IPS DF 4.7 (cell line): Measurements from ENCODE around the gene IQCF2.
"Not testable (repeated sequence)": the region's sequence is repeated elsewhere in the genome, so short reads cannot be mapped to it uniquely, and the experiment has no call there.

Experiments used
- DNase-seq: peaks from one replicate; pipeline ENCODE4 v3.0.0-alpha.2; 2013; ENCODE audit warnings: low spot score; ENCODE audit errors: extremely low read depth

Gene IQCF2

GRCh38 chr3:51860703-51861665, at the start of gene IQCF2:
Gene IQCF2 (plus strand): TSS chr3:51861615. CDS start chr3:51861667, 52 bp downstream.
- no peak for DNase-seq

GRCh38 chr3:51813539-51813938, 47.9 kb upstream of the IQCF2 start:
- DNase-seq, result no peak

DNA sequence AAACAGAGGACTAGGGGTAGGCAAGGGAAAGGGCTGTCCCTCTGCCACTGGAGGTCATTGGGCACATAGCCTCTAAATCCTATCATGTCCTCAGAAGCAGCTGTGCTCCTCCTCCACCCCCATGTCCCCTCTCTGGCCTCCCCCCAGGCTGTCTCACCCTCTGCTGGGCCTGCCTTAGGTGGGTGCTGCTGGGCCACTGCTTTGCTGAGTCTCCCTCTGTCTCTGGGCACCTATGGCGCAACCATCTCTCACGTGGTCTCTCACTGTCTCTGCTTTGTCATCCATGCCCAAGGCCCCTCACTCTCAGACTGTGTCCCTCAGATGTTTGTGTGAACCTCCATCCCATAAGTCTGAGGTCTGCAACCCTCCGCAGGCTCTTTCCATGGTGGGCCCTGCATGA, 47.4 kb upstream of the IQCF2 start:
- DNase-seq, result no peak

- no peak for DNase-seq
Observed at GRCh38 chr3:51815614-51816013, 45.8 kb upstream of the IQCF2 start.

DNA sequence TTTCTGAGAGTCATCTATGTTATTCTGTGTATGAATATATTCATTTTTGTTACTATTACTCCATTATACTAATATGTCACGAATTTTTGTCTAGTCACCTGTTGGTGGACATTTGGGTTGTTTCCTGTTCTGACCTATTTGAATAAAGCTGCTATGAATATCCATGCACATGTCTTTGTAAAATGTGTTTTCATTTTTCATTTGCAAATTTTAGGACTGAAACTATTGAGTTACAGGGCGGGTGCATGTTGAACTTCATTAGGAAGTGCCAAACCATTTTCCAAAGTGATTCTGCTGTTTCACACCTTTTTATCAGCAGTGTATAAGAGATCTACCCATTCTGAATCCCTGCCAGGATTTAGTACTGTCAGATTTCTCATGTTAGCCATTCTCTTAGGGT, 44.7 kb upstream of the IQCF2 start:
- no peak for DNase-seq

DNA sequence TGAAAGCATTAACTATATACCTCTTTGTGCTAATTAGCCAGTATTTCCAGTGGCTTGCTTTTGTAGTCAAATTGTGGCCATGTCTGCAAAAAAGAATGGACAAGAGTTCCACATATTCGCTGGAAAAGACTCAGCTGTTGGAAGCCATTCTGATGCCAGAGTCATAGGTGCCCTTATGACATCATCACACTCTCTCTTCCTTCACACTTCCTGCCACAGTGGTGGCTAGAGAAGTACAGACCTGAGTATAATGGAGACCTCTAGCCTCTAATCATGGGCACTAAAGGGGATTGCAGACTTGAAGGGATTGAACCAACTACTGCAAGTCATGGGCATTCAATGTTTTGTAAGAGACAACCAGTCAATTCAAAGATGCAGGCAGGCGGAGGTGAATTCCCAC, 44.0 kb upstream of the IQCF2 start:
- DNase-seq, result no peak

DNA sequence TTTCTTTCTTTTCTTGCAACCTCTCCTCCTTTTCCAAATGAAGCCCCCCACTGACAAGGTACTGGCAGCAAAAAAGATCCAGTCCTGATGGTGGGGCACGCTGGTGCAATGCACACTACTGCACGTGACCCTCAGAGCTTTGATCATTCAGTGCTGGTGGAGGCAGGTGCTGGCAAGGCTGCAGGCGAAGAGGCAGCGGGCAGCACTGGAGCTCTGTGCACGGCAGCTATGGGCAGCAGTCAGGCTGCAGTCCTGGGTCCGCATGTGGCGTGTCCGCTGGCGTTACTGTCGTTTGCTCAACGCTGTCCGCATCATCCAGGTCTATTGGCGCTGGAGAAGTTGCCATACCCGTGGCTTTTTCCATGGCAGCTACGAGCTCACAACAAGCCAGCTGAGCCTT, 42.3 kb upstream of the IQCF2 start:
- no peak for DNase-seq

GRCh38 chr3:51819709-51820406, 41.6 kb upstream of the IQCF2 start:
- peak; percentile 46 for DNase-seq

DNA sequence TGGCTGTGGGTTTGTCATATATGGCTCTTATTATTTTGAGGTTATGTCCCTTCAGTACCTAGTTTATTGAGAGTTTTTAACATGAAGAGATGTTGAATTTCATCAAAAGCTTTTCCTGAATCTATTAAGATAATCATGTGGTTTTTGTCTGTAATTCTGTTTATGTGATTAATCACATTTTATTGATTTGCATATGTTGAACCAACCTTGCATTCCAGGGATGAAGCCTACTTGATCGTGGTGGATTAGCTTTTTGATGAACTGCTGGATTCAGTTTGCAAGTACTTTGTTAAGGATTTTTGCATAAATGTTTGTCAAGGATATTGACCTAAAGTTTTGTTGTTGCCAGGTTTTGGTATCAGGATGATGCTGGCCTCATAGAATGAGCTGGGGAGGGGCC, 33.1 kb upstream of the IQCF2 start:
- DNase-seq, result no peak

DNA sequence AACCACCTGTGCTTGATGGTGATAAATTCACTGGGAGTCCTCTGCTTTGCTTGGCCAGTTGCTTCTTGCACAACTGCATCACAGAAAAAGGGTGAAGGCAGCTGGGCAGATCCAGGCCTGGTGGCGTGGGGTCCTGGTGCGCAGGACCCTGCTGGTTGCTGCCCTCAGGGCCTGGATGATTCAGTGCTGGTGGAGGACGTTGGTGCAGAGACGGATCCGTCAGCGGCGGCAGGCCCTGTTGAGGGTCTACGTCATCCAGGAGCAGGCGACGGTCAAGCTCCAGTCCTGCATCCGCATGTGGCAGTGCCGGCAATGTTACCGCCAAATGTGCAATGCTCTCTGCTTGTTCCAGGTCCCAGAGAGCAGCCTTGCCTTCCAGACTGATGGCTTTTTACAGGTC, 31.1 kb upstream of the IQCF2 start:
- DNase-seq, result no peak

DNA sequence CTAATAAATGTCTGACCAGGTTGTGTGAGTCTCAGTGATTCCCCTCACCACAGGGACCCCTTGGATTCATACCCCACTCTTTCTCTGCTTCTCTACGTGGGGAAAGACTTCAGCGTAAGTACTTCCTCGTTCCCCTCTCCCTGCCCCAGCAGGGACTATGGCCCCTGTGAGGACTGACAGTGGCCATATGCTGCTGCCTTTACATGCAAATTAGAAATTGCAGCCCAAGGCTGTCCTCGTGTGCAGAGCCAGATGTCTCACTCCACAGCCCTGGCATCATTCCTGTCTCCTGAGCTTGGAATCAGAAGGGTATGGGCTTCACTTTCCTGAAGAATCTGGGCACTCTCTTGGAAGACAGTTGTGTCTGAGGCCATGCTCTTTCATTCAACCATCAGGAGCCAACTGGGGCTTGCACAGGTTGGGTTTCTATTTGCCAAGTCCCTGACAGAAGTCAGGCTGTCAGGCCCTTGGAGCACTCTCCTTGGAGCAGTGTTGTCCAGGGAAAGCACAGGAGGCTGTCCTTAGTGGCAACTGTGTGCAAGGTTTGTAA, 30.5 kb upstream of the IQCF2 start:
- no peak for DNase-seq

DNA sequence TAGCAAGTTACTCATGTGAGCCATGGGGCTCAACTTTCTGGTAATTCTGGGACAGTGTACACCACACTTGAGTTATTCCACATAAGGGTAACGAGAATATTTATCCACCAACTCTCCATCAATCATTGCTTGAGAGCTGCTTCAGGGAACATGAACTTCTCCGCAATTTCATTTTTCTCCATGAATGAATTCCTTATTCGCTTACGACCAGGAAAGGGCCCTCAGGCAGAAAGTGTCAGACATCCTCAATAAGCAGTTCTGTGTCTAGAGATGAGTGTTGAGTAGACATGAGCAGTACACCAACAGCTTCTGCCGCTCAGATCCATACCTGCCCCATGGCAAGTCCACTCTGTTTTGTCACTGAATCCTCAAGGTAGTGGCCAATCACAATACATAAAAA, 24.8 kb upstream of the IQCF2 start:
- no peak for DNase-seq

- peak; percentile 25 for DNase-seq
Observed at GRCh38 chr3:51845129-51845528, 16.3 kb upstream of the IQCF2 start.

DNA sequence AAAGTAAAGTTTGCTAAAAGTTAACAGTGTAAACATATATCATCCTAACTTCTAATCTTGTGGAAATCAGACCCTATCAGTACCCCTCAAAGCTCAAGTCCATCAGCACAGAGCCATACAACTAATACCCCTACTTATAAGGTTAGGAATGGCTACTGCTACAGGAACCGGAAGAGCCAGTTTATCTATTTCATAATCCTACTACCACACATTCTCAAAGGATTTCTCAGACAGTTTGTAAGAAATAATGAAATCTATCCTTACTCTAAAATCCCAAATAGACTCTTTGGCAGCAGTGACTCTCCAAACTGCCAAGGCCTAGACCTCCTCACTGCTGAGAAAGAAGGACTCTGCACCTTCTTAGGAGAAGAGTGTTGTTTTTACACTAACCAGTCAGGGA, 6.0 kb upstream of the IQCF2 start:
- not testable (repeated sequence) for DNase-seq

GRCh38 chr3:51862886-51863285, 1.5 kb downstream of the IQCF2 start:
- DNase-seq, result no peak

DNA sequence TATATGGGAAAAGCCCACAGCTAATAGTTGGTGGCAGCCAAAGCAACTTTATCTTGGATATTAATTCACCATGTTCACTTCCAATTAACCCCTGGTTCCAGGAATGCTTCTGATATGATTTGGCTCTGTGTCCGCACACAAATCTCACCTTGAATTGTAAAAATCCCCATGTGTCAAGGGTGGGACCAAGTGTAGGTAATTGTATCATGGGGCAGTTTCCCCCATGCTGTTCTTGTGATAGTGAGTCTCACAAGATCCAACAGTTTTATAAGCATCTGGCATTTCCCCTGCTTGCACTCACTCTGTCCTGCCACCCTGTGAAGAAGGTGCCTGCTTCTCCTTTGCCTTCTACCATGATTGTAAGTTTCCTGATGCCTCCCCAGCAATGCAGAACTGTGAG, 7.5 kb downstream of the IQCF2 start:
- DNase-seq, result not testable (repeated sequence)

DNA sequence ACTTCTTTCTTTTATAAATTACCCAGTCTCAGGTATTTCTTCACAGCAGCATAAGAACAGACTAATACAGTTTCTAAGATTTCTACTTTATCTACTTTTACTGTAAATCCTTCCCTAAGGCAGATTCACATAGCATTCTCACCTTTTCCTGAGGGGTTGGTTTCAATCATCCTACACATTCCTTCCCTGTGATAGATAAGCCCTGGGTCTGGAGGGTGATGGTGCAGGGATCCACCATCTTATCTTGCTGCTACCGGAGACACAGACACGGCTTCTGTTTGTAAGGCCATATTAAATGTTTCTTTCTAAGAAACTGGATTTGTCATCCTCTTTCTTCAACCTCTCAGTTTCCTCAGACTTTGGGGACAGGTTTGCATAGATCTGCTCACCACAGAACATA, 7.9 kb downstream of the IQCF2 start:
- no peak for DNase-seq

DNA sequence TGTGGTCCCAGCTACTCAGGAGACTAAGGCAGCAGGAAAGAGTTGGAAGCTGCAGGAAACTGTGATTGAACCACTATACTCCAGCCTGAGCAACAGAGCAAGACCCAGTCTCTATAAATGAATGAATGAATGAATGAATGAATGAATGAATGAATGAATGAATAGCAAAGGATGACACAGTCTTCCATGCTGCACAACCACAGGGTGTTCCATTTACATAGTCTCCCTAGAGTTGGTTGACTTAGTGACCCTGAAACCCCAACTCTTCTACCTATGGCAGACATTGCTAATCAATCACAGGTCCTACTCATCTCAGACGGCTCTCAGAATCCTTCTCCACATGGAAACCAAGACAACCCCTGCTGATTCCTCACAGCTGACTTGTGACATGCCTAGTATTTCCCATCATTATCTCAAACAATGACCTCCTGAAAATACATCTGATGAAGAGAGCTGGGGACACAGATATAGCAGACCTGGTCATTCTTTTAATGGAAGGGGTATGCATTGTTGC, 11.9 kb downstream of the IQCF2 start:
- no peak for DNase-seq

DNA sequence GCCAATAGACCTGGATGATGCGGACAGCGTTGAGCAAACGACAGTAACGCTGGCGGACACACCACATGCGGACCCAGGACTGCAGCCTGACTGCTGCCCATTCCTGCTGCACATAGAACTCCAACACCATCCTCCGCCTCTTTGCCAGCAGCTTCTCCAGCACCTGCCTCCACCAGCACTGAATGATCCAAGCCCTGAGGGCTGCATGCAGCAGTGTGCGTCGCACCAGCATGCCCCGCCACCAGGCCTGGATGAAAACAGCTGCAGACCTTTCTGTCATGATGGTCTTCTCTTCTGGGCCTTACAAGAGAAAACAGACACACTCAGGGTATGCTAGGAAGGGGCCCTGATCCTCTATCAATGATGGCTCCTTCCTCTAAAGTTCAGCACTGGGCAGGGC, 12.5 kb downstream of the IQCF2 start:
- DNase-seq, result no peak

- no peak for DNase-seq
Observed at GRCh38 chr3:51874411-51874810, 13.0 kb downstream of the IQCF2 start.

DNA sequence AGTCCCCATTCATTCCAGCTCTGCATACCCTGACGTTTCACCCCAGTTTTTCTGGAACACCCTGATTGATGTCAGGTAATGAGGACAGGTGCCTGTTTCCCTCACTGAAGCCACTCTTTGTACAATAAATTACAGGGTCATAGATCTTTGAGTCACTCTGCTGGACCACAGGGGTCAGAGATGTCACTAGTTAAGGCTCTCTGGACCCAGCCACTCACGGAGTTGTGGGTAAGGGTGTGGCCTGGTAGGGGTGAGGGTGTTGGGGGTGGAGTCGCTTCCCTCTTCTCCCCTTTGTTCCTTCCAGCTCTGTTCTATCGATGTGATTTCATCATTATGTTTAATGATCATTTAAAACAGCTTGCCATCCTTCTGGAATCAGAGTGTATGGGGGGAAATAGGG, 13.5 kb downstream of the IQCF2 start:
- no peak for DNase-seq

- DNase-seq, result no peak
Observed at GRCh38 chr3:51875501-51875900, 14.1 kb downstream of the IQCF2 start, which contains the start of gene IQCF5. Gene IQCF5 (minus strand): TSS chr3:51875601. CDS start chr3:51875531, 70 bp downstream.
